PC-9 (cell line): ENCODE data around the gene FNDC3B.

Source experiments
- EZH2 ChIP-seq: fragments of 200-600 bp; sonication (generic); IDR thresholded peaks from 2 replicates; pipeline ENCODE4 v1.8.0; 2017; ENCODE audit warnings: antibody characterized with exemption, low read depth
- TF ChIP-seq, protein P1 (sequence below): fragments of 200-600 bp; sonication (generic); conservative IDR thresholded peaks from 2 replicates; pipeline ENCODE4 v1.6.1; 2017; ENCODE audit warnings: mixed run types, antibody characterized with exemption, mild to moderate bottlenecking, moderate library complexity

DNA sequence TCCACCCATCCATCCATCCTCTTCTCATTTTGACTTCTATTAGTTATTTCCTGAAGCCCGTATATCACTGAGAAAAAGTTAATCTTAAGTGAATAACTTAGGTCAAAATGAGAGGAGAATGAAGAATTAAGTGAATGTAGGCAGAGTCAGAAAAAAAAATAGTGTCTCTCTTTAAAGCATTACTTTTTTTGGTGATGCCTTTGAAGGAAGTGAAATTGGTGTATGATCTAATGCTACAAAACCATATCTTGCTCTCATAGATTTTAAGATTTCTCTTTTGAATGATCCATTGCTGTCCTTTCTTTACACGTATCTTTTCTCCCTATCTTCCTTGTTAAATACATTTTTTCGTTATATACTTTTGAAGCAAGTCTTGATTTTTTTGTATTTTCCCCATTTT is 23.4 kb downstream of the FNDC3B start:
- TF ChIP-seq, protein P1, sequence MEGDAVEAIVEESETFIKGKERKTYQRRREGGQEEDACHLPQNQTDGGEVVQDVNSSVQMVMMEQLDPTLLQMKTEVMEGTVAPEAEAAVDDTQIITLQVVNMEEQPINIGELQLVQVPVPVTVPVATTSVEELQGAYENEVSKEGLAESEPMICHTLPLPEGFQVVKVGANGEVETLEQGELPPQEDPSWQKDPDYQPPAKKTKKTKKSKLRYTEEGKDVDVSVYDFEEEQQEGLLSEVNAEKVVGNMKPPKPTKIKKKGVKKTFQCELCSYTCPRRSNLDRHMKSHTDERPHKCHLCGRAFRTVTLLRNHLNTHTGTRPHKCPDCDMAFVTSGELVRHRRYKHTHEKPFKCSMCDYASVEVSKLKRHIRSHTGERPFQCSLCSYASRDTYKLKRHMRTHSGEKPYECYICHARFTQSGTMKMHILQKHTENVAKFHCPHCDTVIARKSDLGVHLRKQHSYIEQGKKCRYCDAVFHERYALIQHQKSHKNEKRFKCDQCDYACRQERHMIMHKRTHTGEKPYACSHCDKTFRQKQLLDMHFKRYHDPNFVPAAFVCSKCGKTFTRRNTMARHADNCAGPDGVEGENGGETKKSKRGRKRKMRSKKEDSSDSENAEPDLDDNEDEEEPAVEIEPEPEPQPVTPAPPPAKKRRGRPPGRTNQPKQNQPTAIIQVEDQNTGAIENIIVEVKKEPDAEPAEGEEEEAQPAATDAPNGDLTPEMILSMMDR: no peak
- no peak for TF ChIP-seq EZH2
